ENCODE results near the gene UPF2. TPM values are rescaled to one million over a fixed set of nuclear protein-coding genes. Genes with fewer than 3 reads are reported as not detected.

Gene UPF2
- total RNA-seq, 2 donors from 2014 or later = 10.6 to 26.0 TPM

DNA sequence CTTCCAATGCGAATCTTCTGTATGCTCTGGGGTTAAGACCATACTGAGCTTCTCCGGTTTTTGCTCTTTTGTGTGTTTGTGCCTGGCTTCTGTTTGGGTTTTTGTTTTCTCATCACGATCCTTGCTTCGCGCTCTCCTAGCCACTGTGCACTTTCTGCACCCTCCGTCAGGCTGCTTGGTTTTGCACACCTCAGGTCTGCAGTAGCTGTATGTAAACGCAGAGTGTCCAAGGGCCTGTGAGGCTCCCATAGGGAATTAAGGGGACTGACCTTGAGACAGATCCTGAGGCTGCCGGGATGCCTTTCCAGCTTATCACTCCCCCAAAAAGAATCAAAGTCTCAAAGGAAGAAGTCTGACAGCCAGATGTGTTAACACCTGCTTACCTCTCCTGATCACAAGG is 124.2 kb downstream of the UPF2 start:
- Histone ChIP-seq H3K4me1 (ENCODE audit: control insufficient read depth in 1 of 2, low read depth in 2 of 2) (no peaks in the 10 kb centered on the region), H3K4me3 (no peak overlapping the region), H3K27me3 (replicated peaks; ENCODE audit: insufficient read depth) (no peaks in the 10 kb centered on the region), H3K27ac (no peak overlapping the region), H3K9me3 (no peaks in the 10 kb centered on the region), H3K36me3 (peaks cover 16% of the 10 kb centered on the region)
- ATAC-seq (ENCODE audit: insufficient number of reproducible peaks, low FRiP score, low read depth) (no peak), DNase-seq (ENCODE audit: low spot score) (no peak)
- TF ChIP-seq, protein P1, sequence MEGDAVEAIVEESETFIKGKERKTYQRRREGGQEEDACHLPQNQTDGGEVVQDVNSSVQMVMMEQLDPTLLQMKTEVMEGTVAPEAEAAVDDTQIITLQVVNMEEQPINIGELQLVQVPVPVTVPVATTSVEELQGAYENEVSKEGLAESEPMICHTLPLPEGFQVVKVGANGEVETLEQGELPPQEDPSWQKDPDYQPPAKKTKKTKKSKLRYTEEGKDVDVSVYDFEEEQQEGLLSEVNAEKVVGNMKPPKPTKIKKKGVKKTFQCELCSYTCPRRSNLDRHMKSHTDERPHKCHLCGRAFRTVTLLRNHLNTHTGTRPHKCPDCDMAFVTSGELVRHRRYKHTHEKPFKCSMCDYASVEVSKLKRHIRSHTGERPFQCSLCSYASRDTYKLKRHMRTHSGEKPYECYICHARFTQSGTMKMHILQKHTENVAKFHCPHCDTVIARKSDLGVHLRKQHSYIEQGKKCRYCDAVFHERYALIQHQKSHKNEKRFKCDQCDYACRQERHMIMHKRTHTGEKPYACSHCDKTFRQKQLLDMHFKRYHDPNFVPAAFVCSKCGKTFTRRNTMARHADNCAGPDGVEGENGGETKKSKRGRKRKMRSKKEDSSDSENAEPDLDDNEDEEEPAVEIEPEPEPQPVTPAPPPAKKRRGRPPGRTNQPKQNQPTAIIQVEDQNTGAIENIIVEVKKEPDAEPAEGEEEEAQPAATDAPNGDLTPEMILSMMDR (IDR thresholded peaks at IDR 0.05) = no peak

DNA sequence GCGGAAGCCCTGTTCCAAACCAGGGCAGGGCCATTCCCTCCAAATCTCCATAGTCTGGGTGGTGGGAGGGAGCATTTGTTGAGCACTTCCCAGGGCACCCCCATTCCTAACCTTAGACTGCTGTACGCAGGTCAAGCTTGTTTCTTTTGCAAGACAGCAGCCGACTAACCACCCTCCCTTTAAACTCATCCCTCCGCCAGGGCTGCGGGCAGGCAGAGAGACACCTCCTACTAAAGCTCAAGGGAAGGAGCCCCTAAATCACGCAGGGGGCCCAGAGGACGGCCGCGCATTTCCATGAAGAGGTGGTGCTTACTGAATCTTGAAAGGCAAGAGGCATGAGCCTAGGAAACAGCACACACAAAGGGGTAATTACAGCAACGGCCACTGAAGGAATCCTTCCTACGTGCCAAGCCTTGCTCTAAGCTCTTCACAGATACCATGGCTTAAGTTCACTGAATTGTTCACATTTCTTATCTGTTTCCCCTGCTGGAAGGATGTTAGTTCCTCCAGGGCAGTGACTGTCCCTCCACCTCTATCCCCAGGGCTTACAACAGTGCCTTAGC is 129.4 kb downstream of the UPF2 start:
- H3K27me3 ChIP-seq (replicated peaks; ENCODE audit: insufficient read depth) = no peaks in the 10 kb centered on the region
- TF ChIP-seq, protein P1 (IDR thresholded peaks at IDR 0.05) = no peak
- no peaks in the 10 kb centered on the region for H3K4me1 ChIP-seq (ENCODE audit: control insufficient read depth in 1 of 2, low read depth in 2 of 2)
- no peak overlapping the region for H3K4me3 ChIP-seq
- H3K36me3 ChIP-seq = no peaks in the 10 kb centered on the region
- H3K27ac ChIP-seq = no peak overlapping the region
- no peak for DNase-seq (ENCODE audit: low spot score)
- no peaks in the 10 kb centered on the region for H3K9me3 ChIP-seq
- ATAC-seq (ENCODE audit: insufficient number of reproducible peaks, low FRiP score, low read depth) = no peak

- H3K4me3 ChIP-seq = no peak overlapping the region
- no peaks in the 10 kb centered on the region for H3K9me3 ChIP-seq
- no peaks in the 10 kb centered on the region for H3K36me3 ChIP-seq
- no peaks in the 10 kb centered on the region for H3K27me3 ChIP-seq (replicated peaks; ENCODE audit: insufficient read depth)
- H3K27ac ChIP-seq = no peak overlapping the region
- H3K4me1 ChIP-seq (ENCODE audit: control insufficient read depth in 1 of 2, low read depth in 2 of 2) = no peaks in the 10 kb centered on the region
- no peak for ATAC-seq (ENCODE audit: insufficient number of reproducible peaks, low FRiP score, low read depth)
- TF ChIP-seq, protein P1 (IDR thresholded peaks at IDR 0.05) = no peak
- DNase-seq (ENCODE audit: low spot score) = no peak
These were observed 132.5 kb downstream of the UPF2 start for GRCh38 chr10:11910102-11910501.

DNA sequence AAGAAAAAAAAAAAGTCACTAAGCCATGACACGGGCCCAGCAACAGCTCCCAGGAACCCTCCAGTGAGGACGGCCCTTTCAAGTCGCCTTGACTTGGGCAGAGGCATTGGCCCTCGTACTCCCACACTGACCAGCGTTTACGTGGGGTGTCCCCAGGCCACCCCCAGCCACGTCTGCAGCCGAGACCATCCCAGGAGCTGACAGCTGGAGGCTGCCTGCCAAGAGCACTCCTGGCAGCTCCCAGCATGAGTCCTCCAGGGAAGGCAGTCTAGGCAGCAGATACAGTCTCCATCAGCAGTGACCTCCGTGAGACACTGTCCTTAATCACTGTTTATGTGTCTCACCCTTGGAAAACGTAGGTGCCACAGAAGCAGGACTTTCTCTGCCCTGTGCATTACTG is 133.0 kb downstream of the UPF2 start:
- Histone ChIP-seq H3K36me3 (no peaks in the 10 kb centered on the region), H3K9me3 (no peaks in the 10 kb centered on the region), H3K27ac (no peak overlapping the region), H3K4me1 (ENCODE audit: control insufficient read depth in 1 of 2, low read depth in 2 of 2) (no peaks in the 10 kb centered on the region), H3K27me3 (replicated peaks; ENCODE audit: insufficient read depth) (no peaks in the 10 kb centered on the region), H3K4me3 (no peak overlapping the region)
- ATAC-seq (ENCODE audit: insufficient number of reproducible peaks, low FRiP score, low read depth) = no peak
- TF ChIP-seq, protein P1 (IDR thresholded peaks at IDR 0.05) = no peak
- DNase-seq (ENCODE audit: low spot score) = no peak

GRCh38 chr10:11908991-11909390 is 133.6 kb downstream of the UPF2 start:
- DNase-seq (ENCODE audit: low spot score) (no peak), ATAC-seq (ENCODE audit: insufficient number of reproducible peaks, low FRiP score, low read depth) (no peak)
- Histone ChIP-seq H3K4me3 (no peak overlapping the region), H3K4me1 (ENCODE audit: control insufficient read depth in 1 of 2, low read depth in 2 of 2) (no peaks in the 10 kb centered on the region), H3K36me3 (no peaks in the 10 kb centered on the region), H3K27ac (no peak overlapping the region), H3K9me3 (no peaks in the 10 kb centered on the region), H3K27me3 (replicated peaks; ENCODE audit: insufficient read depth) (no peaks in the 10 kb centered on the region)
- TF ChIP-seq, protein P1 (IDR thresholded peaks at IDR 0.05) = no peak

All from thoracic aorta (tissue), 2 donors.